ENCODE measurements around the gene ZC3H13. TPM values are rescaled to one million over a fixed set of nuclear protein-coding genes. Genes with fewer than 3 reads are reported as not detected.
A peak's percentile ranks its signal among the peaks of the same experiment; 100 is the strongest.

The ZC3H13 gene
- total RNA-seq, 1 experiment from 2014 or later = 45.0 TPM

DNA sequence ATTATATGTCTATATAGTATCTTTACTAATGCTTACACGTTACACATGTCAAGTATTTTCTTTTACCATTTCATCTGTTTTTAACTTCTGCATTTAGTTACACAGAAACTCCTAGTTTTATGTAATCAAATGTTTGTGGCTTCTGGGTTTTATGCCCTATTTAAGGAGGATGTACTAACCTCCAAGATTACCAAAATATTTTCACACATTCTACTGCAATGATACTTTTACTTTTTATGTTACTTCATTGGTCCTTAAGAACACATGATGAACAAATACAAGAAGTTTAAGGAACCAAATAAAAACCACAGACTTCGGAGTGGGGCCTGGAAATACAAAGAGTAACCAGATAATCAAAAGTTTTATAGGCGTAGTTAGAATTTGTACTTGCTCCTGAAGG, 37.2 kb downstream of the ZC3H13 start:
- H3K36me3 ChIP-seq (ENCODE audit: control insufficient read depth, insufficient read depth, low read length) = no peaks in the 10 kb centered on the region
- no peak for DNase-seq
- BruUV-seq (replicated peaks) = no TSS peak
- Mint-ChIP-seq H3K36me3 (ENCODE audit: insufficient read depth, unreplicated experiment) (peaks cover 20% of the 10 kb centered on the region), H3K27ac (ENCODE audit: unreplicated experiment) (no peak overlapping the region), H3K9me3 (ENCODE audit: unreplicated experiment) (no peaks in the 10 kb centered on the region), H3K4me3 (ENCODE audit: unreplicated experiment) (no peak overlapping the region), H3K4me1 (ENCODE audit: low read depth, unreplicated experiment) (no peaks in the 10 kb centered on the region), H3K27me3 (ENCODE audit: insufficient read depth, unreplicated experiment) (no peaks in the 10 kb centered on the region)
- ChIA-PET POLR2A (no interaction called here), CTCF (no interaction called here)
- no peak overlapping the region for H3K4me3 ChIP-seq (ENCODE audit: low read depth, low read length)
- TF ChIP-seq, protein P1, sequence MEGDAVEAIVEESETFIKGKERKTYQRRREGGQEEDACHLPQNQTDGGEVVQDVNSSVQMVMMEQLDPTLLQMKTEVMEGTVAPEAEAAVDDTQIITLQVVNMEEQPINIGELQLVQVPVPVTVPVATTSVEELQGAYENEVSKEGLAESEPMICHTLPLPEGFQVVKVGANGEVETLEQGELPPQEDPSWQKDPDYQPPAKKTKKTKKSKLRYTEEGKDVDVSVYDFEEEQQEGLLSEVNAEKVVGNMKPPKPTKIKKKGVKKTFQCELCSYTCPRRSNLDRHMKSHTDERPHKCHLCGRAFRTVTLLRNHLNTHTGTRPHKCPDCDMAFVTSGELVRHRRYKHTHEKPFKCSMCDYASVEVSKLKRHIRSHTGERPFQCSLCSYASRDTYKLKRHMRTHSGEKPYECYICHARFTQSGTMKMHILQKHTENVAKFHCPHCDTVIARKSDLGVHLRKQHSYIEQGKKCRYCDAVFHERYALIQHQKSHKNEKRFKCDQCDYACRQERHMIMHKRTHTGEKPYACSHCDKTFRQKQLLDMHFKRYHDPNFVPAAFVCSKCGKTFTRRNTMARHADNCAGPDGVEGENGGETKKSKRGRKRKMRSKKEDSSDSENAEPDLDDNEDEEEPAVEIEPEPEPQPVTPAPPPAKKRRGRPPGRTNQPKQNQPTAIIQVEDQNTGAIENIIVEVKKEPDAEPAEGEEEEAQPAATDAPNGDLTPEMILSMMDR (IDR thresholded peaks at IDR 0.05; ENCODE audit: insufficient read depth in 1 of 2, low read depth in 1 of 2, low read length in 1 of 2, severe bottlenecking in 1 of 2, unreplicated experiment in 1 of 2) = no peak
- intact Hi-C loops (cut with micrococcal nuclease; ENCODE audit: unreplicated experiment) = no loop called here
- H3K4me1 ChIP-seq = no peaks in the 10 kb centered on the region
- no peaks in the 10 kb centered on the region for H3K9me3 ChIP-seq
- no peaks in the 10 kb centered on the region for H3K27me3 ChIP-seq (replicated peaks; ENCODE audit: control insufficient read depth, insufficient read depth, low read length)

DNA sequence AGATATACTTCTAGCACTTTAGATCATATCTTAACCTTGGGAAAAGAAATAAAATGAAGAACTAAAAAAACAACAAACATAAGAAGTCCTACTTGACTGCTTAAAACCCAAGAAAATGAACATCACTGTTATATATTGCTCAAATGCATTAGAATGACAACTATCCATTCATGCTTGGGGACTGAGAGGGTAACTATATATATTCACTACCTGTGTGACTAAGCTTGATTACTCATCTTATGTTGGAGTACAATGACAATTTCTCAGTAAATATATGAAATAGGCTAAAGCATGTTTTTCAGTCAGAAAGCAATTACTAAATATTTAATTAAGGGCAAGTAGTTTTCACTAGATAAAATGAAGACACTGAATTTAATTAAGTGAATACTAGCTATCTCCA, 40.1 kb downstream of the ZC3H13 start:
- H3K4me1 ChIP-seq = no peaks in the 10 kb centered on the region
- H3K27ac Mint-ChIP-seq (ENCODE audit: unreplicated experiment) = no peak overlapping the region
- no peaks in the 10 kb centered on the region for H3K36me3 ChIP-seq (ENCODE audit: control insufficient read depth, insufficient read depth, low read length)
- intact Hi-C loops (cut with micrococcal nuclease; ENCODE audit: unreplicated experiment) = no loop called here
- no peaks in the 10 kb centered on the region for H3K4me1 Mint-ChIP-seq (ENCODE audit: low read depth, unreplicated experiment)
- H3K27me3 ChIP-seq (replicated peaks; ENCODE audit: control insufficient read depth, insufficient read depth, low read length) = no peaks in the 10 kb centered on the region
- no peak for DNase-seq
- TF ChIP-seq, protein P1 (IDR thresholded peaks at IDR 0.05; ENCODE audit: insufficient read depth in 1 of 2, low read depth in 1 of 2, low read length in 1 of 2, severe bottlenecking in 1 of 2, unreplicated experiment in 1 of 2) = no peak
- no peak overlapping the region for H3K4me3 Mint-ChIP-seq (ENCODE audit: unreplicated experiment)
- no TSS peak for BruUV-seq (replicated peaks)
- POLR2A ChIA-PET = no interaction called here
- no peaks in the 10 kb centered on the region for H3K27me3 Mint-ChIP-seq (ENCODE audit: insufficient read depth, unreplicated experiment)
- CTCF ChIA-PET = no interaction called here
- no peaks in the 10 kb centered on the region for H3K9me3 ChIP-seq
- H3K36me3 Mint-ChIP-seq (ENCODE audit: insufficient read depth, unreplicated experiment) = peaks cover 26% of the 10 kb centered on the region
- no peak overlapping the region for H3K4me3 ChIP-seq (ENCODE audit: low read depth, low read length)
- no peaks in the 10 kb centered on the region for H3K9me3 Mint-ChIP-seq (ENCODE audit: unreplicated experiment)

GRCh38 chr13:46010148-46010547, 42.4 kb downstream of the ZC3H13 start:
- H3K4me3 Mint-ChIP-seq (ENCODE audit: unreplicated experiment) = no peak overlapping the region
- H3K27ac Mint-ChIP-seq (ENCODE audit: unreplicated experiment) = no peak overlapping the region
- POLR2A ChIA-PET = no interaction called here
- H3K9me3 Mint-ChIP-seq (ENCODE audit: unreplicated experiment) = no peaks in the 10 kb centered on the region
- H3K4me1 Mint-ChIP-seq (ENCODE audit: low read depth, unreplicated experiment) = no peaks in the 10 kb centered on the region
- no peaks in the 10 kb centered on the region for H3K27me3 Mint-ChIP-seq (ENCODE audit: insufficient read depth, unreplicated experiment)
- H3K9me3 ChIP-seq = no peaks in the 10 kb centered on the region
- CTCF ChIA-PET = interaction anchor here (1.2 kb wide), 1 partner anchor 203 kb away, joined by 6 read pairs; no protein-coding TSS in a partner anchor
- no peaks in the 10 kb centered on the region for H3K27me3 ChIP-seq (replicated peaks; ENCODE audit: control insufficient read depth, insufficient read depth, low read length)
- H3K36me3 Mint-ChIP-seq (ENCODE audit: insufficient read depth, unreplicated experiment) = peaks cover 29% of the 10 kb centered on the region
- TF ChIP-seq, protein P1 (IDR thresholded peaks at IDR 0.05; ENCODE audit: insufficient read depth in 1 of 2, low read depth in 1 of 2, low read length in 1 of 2, severe bottlenecking in 1 of 2, unreplicated experiment in 1 of 2) = peak; percentile 34 to 50
- no peak overlapping the region for H3K4me3 ChIP-seq (ENCODE audit: low read depth, low read length)
- intact Hi-C loops (cut with micrococcal nuclease; ENCODE audit: unreplicated experiment) = loop anchor here (1.0 kb wide), 2 partner anchors 116 to 203 kb away; no protein-coding TSS in a partner anchor
- no peaks in the 10 kb centered on the region for H3K36me3 ChIP-seq (ENCODE audit: control insufficient read depth, insufficient read depth, low read length)
- BruUV-seq (replicated peaks) = no TSS peak
- no peaks in the 10 kb centered on the region for H3K4me1 ChIP-seq
- peak in 1 of 2 experiments; percentile 18 for DNase-seq
